CD4-positive, CD25-positive, alpha-beta regulatory T cell (primary cell): ENCODE data around the gene OR52A5. TPM values are rescaled to one million over a fixed set of nuclear protein-coding genes. Genes with fewer than 3 reads are reported as not detected.

Experiments used
- ATAC-seq, 2 donors: fragments of 150-1000 bp; cut with Tn5 transposase; one replicate each; pipeline ENCODE4 v1.10.0; 2021; ENCODE audit warnings: low read depth in 2 of 2, moderate number of reproducible peaks in 2 of 2, moderate library complexity in 1 of 2
- DNase-seq, 3 donors: peaks; one replicate each; pipeline versions ENCODE4 v3.0.0 to v3.0.0-alpha.2; 2012 to 2022; ENCODE audit warnings: mixed read lengths in 1 of 3
- H3K27ac ChIP-seq: one replicate; pipeline ENCODE4 v1.7.0; 2013; ENCODE audit warnings: mild to moderate bottlenecking, low read length; ENCODE audit not compliant: insufficient read depth, poor library complexity, severe bottlenecking
- H3K27me3 ChIP-seq: one replicate; pipeline ENCODE4 v1.7.0; 2013; ENCODE audit warnings: low read length; ENCODE audit not compliant: control insufficient read depth, insufficient read depth
- H3K36me3 ChIP-seq: one replicate; pipeline ENCODE4 v1.7.0; 2013; ENCODE audit warnings: mild to moderate bottlenecking, low read length, moderate library complexity; ENCODE audit not compliant: control insufficient read depth, insufficient read depth
- H3K4me1 ChIP-seq: 2 replicates; pipeline ENCODE4 v1.7.0; 2013; ENCODE audit warnings: mild to moderate bottlenecking, low read length; ENCODE audit not compliant: insufficient read depth, control insufficient read depth, poor library complexity, severe bottlenecking
- H3K4me3 ChIP-seq: one replicate; pipeline ENCODE4 v1.7.0; 2013; ENCODE audit warnings: low read depth, mild to moderate bottlenecking, low read length, moderate library complexity
- H3K9me3 ChIP-seq, 2 experiments: 1 replicate in 1 of 2; 2 replicates in 1 of 2; pipeline ENCODE4 v1.7.0; 2013; ENCODE audit warnings: low read length in 2 of 2, mild to moderate bottlenecking in 1 of 2, moderate library complexity in 1 of 2; ENCODE audit not compliant: control insufficient read depth in 2 of 2
- H3K27ac Mint-ChIP-seq, 3 donors: one replicate each; pipeline ENCODE4 v1.8.0; 2020 to 2022; ENCODE audit warnings: mild to moderate bottlenecking in 3 of 3, mixed read lengths in 3 of 3, moderate library complexity in 2 of 3
- H3K27me3 Mint-ChIP-seq: one replicate; pipeline ENCODE4 v1.8.0; 2022; ENCODE audit warnings: mild to moderate bottlenecking, mixed read lengths
- H3K36me3 Mint-ChIP-seq: one replicate; pipeline ENCODE4 v1.8.0; 2020; ENCODE audit warnings: mixed read lengths
- H3K4me1 Mint-ChIP-seq, 4 donors: one replicate each; pipeline ENCODE4 v1.8.0; 2020 to 2022; ENCODE audit warnings: mixed read lengths in 4 of 4, mild to moderate bottlenecking in 1 of 4
- H3K4me3 Mint-ChIP-seq, 4 donors: one replicate each; pipeline ENCODE4 v1.8.0; 2020 to 2022; ENCODE audit warnings: mild to moderate bottlenecking in 4 of 4, mixed read lengths in 4 of 4, moderate library complexity in 3 of 4
- H3K9me3 Mint-ChIP-seq, 7 donors: one replicate each; pipeline ENCODE4 v1.8.0; 2020 to 2022; ENCODE audit warnings: mixed read lengths in 7 of 7, mild to moderate bottlenecking in 3 of 7, moderate library complexity in 2 of 7
- polyA plus RNA-seq, 4 donors: library from polyadenylated mRNA; unstranded; fragments of 300-500 nt; fragmentation: Illumina TruSeq; gene quantifications; one replicate each; pipeline ENCODE4 v1.2.3, GENCODE V29; 2021
- total RNA-seq: library from RNA; stranded (reverse); gene quantifications from one replicate; pipeline ENCODE4 v1.2.3, GENCODE V29; 2022

The OR52A5 gene
- total and polyA plus RNA-seq, 5 donors from 2014 or later = not detected

DNA sequence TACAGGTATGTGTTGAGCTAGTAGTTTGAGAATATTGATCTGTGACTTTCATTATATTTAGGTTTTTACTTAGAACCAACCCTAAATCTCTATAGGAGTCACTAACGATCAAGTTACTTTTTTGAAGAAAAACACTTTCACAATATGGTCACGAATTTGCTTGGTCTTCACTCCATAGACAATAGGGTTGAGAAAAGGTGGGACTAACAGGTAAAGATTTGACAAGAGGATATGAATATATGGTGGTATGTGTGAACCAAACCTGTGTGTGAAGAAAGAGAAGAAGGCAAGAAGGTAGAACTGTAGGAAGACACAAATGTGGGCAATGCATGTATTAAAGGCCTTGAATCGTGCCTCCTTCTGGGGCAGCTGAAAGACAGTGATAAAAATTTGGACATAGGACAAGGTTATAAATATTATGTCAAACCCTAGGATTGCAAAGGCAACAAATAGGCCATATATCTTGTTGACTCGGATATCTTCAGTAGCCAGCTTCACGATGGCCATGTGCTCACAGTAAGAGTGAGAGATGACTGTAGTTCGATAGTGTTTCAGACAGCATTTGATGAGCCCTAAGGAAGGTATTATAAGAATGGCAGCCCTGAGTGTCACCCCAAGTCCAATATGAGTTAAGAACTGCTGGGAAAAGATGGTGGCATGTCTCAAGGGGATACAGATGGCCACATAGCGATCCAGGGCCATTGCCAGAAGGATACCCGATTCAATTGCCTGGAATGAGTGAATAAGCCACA is 6.4 kb downstream of the OR52A5 start:
- no peaks in the 10 kb centered on the region for H3K27me3 ChIP-seq
- H3K4me1 ChIP-seq = no peaks in the 10 kb centered on the region
- Mint-ChIP-seq H3K36me3 (no peaks in the 10 kb centered on the region), H3K27ac (no peak overlapping the region), H3K4me3 (no peak overlapping the region), H3K27me3 (peaks cover 5% of the 10 kb centered on the region), H3K4me1 (no peaks in the 10 kb centered on the region), H3K9me3 (no peaks in the 10 kb centered on the region)
- H3K27ac ChIP-seq = no peak overlapping the region
- no peaks in the 10 kb centered on the region for H3K9me3 ChIP-seq
- ATAC-seq = no peak
- no peaks in the 10 kb centered on the region for H3K36me3 ChIP-seq
- DNase-seq = no peak
- no peak overlapping the region for H3K4me3 ChIP-seq

DNA sequence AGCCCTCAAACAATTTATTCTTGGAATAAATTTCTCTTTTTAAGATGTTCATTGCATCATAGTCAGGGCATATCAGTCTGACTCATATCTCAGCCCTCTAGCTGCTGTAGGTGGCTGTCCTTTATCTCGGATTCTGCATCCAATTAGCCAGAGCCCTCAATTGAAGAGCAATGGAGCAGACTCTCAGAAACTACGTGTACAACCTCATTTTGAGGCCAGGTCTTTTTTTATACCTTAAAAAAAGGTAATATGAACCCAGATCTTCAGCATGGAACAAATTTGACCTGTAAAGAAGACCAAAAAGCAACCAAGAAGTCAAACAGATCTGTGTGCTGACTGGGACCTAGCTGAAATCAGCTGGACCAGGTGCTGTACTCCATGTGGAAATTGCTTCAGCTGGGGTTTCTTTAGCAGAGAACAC is 8.7 kb downstream of the OR52A5 start:
- Mint-ChIP-seq H3K4me3 (no peak overlapping the region), H3K36me3 (no peaks in the 10 kb centered on the region), H3K27me3 (peaks cover 5% of the 10 kb centered on the region), H3K9me3 (no peaks in the 10 kb centered on the region), H3K27ac (no peak overlapping the region), H3K4me1 (no peaks in the 10 kb centered on the region)
- no peak for ATAC-seq
- Histone ChIP-seq H3K9me3 (no peaks in the 10 kb centered on the region), H3K4me1 (no peaks in the 10 kb centered on the region), H3K27me3 (no peaks in the 10 kb centered on the region), H3K36me3 (no peaks in the 10 kb centered on the region), H3K4me3 (no peak overlapping the region), H3K27ac (no peak overlapping the region)
- DNase-seq = no peak

DNA sequence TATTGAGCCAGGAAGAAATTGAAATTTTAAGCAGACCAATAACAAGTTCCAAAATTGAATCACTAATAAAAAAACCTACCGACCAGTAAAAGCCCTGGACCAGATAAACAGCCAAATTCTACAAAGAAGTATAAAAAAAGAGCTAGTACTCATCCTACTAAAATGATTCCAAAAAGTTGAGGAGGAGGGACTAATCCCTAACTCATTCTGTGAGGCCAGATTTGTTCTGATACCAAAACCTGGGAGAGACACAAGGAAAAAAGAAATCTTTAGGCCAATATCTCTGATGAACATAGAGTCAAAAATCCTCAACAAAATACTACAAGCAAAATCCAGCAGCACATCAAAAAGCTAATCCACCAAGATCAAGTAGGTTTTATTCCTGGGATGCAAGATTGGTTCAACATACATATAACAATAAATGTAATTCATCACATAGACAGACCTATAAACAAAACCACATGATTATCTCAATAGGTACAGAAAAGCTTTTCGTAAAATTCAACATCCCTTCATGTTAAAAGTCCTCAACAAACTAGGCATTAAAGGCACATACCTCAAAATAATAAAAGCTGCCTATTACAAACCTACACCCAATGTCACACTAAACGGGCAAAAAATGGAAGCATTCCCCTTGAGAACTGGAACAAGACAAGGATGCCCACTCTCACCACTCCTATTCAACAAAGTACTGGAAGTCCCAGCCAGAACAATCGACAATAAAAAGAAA is 13.1 kb downstream of the OR52A5 start:
- H3K4me3 Mint-ChIP-seq = no peak overlapping the region
- ATAC-seq (no peak), DNase-seq (no peak)
- H3K27me3 Mint-ChIP-seq = peaks cover 9% of the 10 kb centered on the region
- Histone ChIP-seq H3K36me3 (no peaks in the 10 kb centered on the region), H3K9me3 (no peaks in the 10 kb centered on the region), H3K4me3 (no peak overlapping the region), H3K27ac (no peak overlapping the region), H3K4me1 (no peaks in the 10 kb centered on the region), H3K27me3 (no peaks in the 10 kb centered on the region)
- no peak overlapping the region for H3K27ac Mint-ChIP-seq
- H3K4me1 Mint-ChIP-seq = no peaks in the 10 kb centered on the region
- H3K9me3 Mint-ChIP-seq = no peaks in the 10 kb centered on the region
- no peaks in the 10 kb centered on the region for H3K36me3 Mint-ChIP-seq

DNA sequence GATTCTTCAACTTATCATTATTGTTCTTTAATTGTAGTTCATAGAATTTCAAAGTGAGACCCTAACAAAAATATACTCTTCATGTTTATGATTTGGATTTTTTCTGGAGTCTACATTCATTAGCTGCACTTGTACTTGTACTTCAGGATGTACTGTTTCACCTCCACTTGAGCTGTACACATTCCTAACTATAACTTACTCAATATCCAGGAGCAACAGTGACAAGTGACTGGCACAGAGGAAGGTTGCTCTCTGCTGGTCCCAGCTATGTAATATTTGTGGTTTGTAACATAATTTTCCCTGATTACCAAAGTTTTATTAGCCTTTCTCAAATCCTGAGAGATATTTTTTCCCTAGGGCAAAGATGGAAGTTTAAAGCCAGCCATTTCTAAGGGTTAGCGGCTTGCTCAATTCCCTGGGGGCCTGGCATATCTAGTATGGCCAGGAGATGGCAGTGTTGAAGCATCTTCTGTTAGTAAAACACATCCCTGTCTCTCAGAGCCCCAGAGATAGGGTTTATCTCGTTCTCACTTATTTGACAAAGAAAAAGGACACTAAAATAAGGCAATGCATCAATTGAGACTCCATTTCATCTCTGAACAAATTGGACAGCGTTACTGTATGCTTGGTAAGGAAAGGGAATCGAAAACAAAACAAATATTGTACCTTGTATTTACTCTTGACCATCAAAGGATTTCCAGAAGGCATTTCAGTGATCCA is 14.2 kb downstream of the OR52A5 start:
- peak in 2 of 3 donors; percentile 26 to 54 for DNase-seq
- Histone ChIP-seq H3K9me3 (no peaks in the 10 kb centered on the region), H3K36me3 (no peaks in the 10 kb centered on the region), H3K4me3 (no peak overlapping the region), H3K27me3 (no peaks in the 10 kb centered on the region), H3K4me1 (no peaks in the 10 kb centered on the region), H3K27ac (no peak overlapping the region)
- ATAC-seq = no peak
- peaks cover 6% of the 10 kb centered on the region for H3K27me3 Mint-ChIP-seq
- H3K4me3 Mint-ChIP-seq = no peak overlapping the region
- H3K27ac Mint-ChIP-seq = no peak overlapping the region
- no peaks in the 10 kb centered on the region for H3K36me3 Mint-ChIP-seq
- no peaks in the 10 kb centered on the region for H3K9me3 Mint-ChIP-seq
- H3K4me1 Mint-ChIP-seq = no peaks in the 10 kb centered on the region

DNA sequence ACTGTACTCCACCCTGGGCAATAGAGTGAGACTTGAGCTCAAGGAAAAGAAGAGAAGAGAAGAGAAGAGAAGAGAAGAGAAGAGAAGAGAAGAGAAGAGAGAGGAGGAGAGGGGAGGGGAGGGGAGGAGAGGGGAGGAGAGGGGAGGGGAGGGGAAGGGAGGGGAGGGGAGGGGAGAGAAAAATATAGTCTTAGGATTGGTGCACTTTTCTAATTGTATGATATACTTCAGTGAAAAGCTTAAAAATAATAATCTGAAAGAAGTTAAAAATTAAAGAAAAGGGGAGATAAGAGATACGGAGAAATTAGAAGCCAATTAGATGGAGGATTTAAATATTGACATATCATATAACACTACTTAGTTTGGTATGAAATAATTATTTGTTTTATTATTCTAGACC is 19.3 kb downstream of the OR52A5 start:
- no peak for DNase-seq
- H3K4me3 Mint-ChIP-seq = no peak overlapping the region
- Histone ChIP-seq H3K9me3 (no peaks in the 10 kb centered on the region), H3K4me1 (no peaks in the 10 kb centered on the region), H3K27ac (no peak overlapping the region), H3K4me3 (no peak overlapping the region), H3K36me3 (no peaks in the 10 kb centered on the region), H3K27me3 (peaks cover 2% of the 10 kb centered on the region)
- H3K27ac Mint-ChIP-seq = no peak overlapping the region
- peaks cover 6% of the 10 kb centered on the region for H3K27me3 Mint-ChIP-seq
- H3K36me3 Mint-ChIP-seq = no peaks in the 10 kb centered on the region
- H3K9me3 Mint-ChIP-seq = peaks cover 0 to 8% (median 0%) of the 10 kb centered on the region in 7 donors
- no peak for ATAC-seq
- H3K4me1 Mint-ChIP-seq = no peaks in the 10 kb centered on the region

DNA sequence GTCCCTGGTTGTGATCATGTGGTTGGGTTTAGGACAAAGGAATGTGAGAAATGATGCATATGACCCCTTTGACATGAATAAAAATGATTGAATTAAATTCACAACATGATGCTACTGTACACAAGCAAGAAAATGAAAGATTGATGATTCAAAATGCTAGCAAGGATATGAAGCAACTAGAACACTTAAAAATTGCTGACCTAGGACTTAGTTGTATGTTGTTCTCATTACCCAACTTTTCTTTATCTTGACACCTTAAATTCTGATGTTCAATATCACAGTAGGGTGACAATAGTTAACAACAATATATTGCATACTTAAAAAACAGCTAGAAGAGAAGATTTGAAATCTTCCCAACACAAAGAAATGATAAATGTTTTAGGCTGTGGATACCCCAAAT is 20.6 kb downstream of the OR52A5 start:
- Mint-ChIP-seq H3K9me3 (peaks cover 0 to 10% (median 0%) of the 10 kb centered on the region in 7 donors), H3K4me3 (no peak overlapping the region), H3K36me3 (no peaks in the 10 kb centered on the region), H3K27ac (no peak overlapping the region), H3K4me1 (no peaks in the 10 kb centered on the region), H3K27me3 (peaks cover 4% of the 10 kb centered on the region)
- H3K4me3 ChIP-seq = no peak overlapping the region
- no peaks in the 10 kb centered on the region for H3K36me3 ChIP-seq
- H3K9me3 ChIP-seq = no peaks in the 10 kb centered on the region
- no peak overlapping the region for H3K27ac ChIP-seq
- DNase-seq (no peak), ATAC-seq (no peak)
- no peaks in the 10 kb centered on the region for H3K4me1 ChIP-seq
- H3K27me3 ChIP-seq = peaks cover 2% of the 10 kb centered on the region

DNA sequence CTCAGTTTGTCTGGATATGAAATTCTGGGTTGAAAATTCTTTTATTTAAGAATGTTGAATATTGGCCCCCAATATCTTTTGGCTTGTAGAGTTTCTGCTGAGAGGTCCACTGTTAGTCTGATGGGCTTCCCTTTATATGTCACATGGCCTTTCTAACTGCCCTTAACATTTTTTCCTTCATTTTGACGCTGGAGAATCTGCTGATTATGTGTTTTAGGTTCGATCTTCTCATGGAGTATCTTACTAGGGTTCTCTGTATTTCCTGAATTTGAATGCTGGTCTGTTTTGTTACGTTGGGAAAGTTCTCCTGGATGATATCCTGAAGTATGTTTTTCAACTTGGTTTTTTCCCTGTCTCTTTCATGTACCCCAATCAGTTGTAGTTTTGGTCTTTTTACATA is 22.8 kb downstream of the OR52A5 start:
- no peaks in the 10 kb centered on the region for H3K9me3 ChIP-seq
- Mint-ChIP-seq H3K27ac (no peak overlapping the region), H3K36me3 (no peaks in the 10 kb centered on the region), H3K4me1 (no peaks in the 10 kb centered on the region), H3K9me3 (peaks cover 0 to 10% (median 0%) of the 10 kb centered on the region in 7 donors), H3K4me3 (no peak overlapping the region), H3K27me3 (peaks cover 4% of the 10 kb centered on the region)
- H3K27me3 ChIP-seq = peaks cover 2% of the 10 kb centered on the region
- ATAC-seq (no peak), DNase-seq (no peak)
- H3K4me1 ChIP-seq = no peaks in the 10 kb centered on the region
- H3K36me3 ChIP-seq = no peaks in the 10 kb centered on the region
- H3K27ac ChIP-seq = no peak overlapping the region
- no peak overlapping the region for H3K4me3 ChIP-seq
